OCI-LY7 (cell line): Measurements from ENCODE around the gene ANO2.

Source experiments
- EZH2phosphoT487 ChIP-seq: fragments of 200-600 bp; sonication (generic); IDR thresholded peaks from 2 replicates; pipeline ENCODE4 v1.6.1; 2018; ENCODE audit warnings: low read depth, borderline replicate concordance, mild to moderate bottlenecking, mixed run types, antibody characterized with exemption, low read length, moderate library complexity, mixed read lengths
- TF ChIP-seq, protein P1 (sequence below): fragments of 200-600 bp; sonication (generic); conservative IDR thresholded peaks from 2 replicates; pipeline ENCODE4 v1.5.1; 2014; ENCODE audit warnings: mild to moderate bottlenecking, antibody characterized with exemption, low read length, moderate library complexity, mixed read lengths

DNA sequence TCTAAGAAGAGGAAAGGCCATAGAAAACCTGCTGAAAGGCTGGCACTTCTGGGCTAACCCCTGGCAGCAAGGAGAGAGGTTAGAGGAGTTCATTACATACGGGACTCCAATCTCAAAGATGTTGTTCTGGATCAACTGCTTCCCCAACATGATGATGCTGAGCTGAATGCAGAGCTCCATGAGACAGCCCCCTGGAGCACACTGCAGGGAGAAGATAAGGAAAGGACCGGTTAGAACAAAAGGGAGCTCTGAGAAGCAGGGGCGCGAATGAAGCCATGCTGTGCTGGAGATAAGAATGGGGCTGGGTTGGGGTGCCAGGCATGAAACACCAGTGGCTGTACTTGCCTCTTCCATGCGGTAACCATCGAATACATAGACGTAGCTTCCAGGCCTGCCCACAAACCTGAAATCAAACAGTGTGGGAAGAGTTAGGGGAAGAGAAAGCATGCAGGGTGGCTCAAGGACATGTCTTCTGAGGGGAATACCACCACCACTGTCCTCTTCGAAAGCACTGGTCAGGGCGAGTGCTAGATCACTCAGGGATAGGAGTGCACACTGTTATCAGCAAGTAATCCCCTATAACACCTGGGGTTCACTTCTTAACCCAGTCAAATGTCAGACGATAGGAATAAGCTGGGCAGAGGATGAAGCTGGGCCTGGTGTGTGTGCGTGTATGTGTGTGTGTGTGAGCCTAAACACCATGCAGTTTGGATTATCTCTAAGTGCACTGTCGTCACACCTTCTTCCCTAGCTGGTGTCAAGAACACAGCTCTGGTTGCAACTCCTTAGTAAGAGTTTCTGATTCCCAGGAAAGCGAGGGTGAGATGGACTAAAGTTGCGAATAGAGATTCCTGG is 332.3 kb downstream of the ANO2 start:
- TF ChIP-seq, protein P1, sequence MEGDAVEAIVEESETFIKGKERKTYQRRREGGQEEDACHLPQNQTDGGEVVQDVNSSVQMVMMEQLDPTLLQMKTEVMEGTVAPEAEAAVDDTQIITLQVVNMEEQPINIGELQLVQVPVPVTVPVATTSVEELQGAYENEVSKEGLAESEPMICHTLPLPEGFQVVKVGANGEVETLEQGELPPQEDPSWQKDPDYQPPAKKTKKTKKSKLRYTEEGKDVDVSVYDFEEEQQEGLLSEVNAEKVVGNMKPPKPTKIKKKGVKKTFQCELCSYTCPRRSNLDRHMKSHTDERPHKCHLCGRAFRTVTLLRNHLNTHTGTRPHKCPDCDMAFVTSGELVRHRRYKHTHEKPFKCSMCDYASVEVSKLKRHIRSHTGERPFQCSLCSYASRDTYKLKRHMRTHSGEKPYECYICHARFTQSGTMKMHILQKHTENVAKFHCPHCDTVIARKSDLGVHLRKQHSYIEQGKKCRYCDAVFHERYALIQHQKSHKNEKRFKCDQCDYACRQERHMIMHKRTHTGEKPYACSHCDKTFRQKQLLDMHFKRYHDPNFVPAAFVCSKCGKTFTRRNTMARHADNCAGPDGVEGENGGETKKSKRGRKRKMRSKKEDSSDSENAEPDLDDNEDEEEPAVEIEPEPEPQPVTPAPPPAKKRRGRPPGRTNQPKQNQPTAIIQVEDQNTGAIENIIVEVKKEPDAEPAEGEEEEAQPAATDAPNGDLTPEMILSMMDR: no peak
- no peak for TF ChIP-seq EZH2phosphoT487
